ENCODE data around the gene SNUPN.
"Not testable (repeated sequence)": the region's sequence is repeated elsewhere in the genome, so short reads cannot be mapped to it uniquely, and the experiment has no call there.

The SNUPN gene

GRCh38 chr15:75578173-75578947 is 47.2 kb downstream of the SNUPN start:
- DNase-seq = peak; percentile 33

GRCh38 chr15:75577401-75578172 is 47.9 kb downstream of the SNUPN start:
- DNase-seq = no peak

- no peak for DNase-seq
These were observed 51.7 kb downstream of the SNUPN start for GRCh38 chr15:75573648-75574384.

- no peak for DNase-seq
These were observed 55.2 kb downstream of the SNUPN start for GRCh38 chr15:75570126-75570845.

- DNase-seq = no peak
These were observed 60.2 kb downstream of the SNUPN start for GRCh38 chr15:75565062-75565970.

- no peak for DNase-seq
These were observed 63.6 kb downstream of the SNUPN start for GRCh38 chr15:75561888-75562287.

- DNase-seq = not testable (repeated sequence)
These were observed 66.2 kb downstream of the SNUPN start for GRCh38 chr15:75559360-75559759.

- not testable (repeated sequence) for DNase-seq
These were observed 66.6 kb downstream of the SNUPN start for GRCh38 chr15:75558955-75559354.

GRCh38 chr15:75554717-75555116 is 70.8 kb downstream of the SNUPN start:
- DNase-seq = no peak

- DNase-seq = no peak
These were observed 71.9 kb downstream of the SNUPN start for GRCh38 chr15:75553659-75554058.

- no peak for DNase-seq
These were observed 74.4 kb downstream of the SNUPN start for GRCh38 chr15:75551091-75551490.

All from CD4-positive, alpha-beta T cell treated with Interleukin-10 for 1 hour (primary cell).